ENCODE data around the gene GPR137.

GPR137 gene

DNA sequence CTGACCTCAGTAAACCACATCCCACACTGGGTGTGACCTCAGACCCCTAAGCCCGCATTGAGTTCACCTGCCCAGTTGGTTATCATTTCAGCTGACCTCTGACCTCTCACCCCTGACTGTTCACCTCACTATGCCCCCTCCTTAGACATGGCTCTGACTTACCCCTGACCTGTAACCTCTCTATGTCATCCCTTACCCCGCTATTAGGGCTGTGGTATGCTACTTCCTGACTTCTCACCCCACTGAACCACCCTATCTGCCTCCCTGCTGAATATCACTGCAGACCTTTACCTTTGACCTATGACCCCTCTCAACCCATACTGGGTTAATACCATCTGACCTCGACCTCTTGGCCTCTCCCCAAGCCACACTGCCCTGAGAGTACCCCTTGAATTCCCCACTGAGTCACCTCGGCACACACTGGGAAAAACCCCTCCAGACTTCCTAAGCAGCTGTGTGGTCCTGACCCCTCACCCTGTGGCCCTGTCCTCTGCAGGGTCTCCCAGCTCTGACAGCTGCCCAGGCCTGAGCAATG is 26.0 kb upstream of the GPR137 start:
- DNase-seq (ENCODE audit: low read depth): no peak
- H3K4me3 ChIP-seq (ENCODE audit: low read length): no peak overlapping the region
- TF ChIP-seq, protein P1, sequence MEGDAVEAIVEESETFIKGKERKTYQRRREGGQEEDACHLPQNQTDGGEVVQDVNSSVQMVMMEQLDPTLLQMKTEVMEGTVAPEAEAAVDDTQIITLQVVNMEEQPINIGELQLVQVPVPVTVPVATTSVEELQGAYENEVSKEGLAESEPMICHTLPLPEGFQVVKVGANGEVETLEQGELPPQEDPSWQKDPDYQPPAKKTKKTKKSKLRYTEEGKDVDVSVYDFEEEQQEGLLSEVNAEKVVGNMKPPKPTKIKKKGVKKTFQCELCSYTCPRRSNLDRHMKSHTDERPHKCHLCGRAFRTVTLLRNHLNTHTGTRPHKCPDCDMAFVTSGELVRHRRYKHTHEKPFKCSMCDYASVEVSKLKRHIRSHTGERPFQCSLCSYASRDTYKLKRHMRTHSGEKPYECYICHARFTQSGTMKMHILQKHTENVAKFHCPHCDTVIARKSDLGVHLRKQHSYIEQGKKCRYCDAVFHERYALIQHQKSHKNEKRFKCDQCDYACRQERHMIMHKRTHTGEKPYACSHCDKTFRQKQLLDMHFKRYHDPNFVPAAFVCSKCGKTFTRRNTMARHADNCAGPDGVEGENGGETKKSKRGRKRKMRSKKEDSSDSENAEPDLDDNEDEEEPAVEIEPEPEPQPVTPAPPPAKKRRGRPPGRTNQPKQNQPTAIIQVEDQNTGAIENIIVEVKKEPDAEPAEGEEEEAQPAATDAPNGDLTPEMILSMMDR (IDR thresholded peaks at IDR 0.05; ENCODE audit: insufficient read depth, low read depth, low read length, missing control alignments): no peak

DNA sequence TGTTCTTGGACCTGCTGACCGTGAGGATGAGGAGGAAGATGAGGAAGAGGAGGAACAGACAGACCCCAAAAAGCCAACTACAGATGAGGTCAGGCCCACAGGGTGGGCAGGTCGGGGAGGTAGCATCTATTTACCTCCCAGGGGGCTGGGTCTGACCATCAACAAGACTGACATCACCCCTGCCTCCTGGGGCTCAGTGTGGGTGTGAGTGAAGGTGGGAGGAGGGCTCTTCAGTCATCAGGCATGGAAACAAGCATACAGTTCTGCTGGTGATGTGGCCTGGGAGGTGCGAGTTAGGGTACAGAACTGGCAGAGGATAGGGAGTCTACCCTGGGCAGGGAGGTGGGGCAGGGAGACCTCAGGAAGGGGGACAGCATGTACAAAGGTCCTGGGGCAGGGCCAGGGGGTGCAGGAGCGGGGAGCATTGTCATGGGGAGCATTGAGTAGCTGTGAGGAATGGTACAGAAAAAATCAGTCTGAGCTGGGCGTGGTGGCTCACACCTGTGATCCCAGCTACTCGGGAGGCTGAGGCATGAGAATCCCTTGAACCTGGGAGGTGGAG is 25.4 kb upstream of the GPR137 start:
- TF ChIP-seq, protein P1 (IDR thresholded peaks at IDR 0.05; ENCODE audit: insufficient read depth, low read depth, low read length, missing control alignments): no peak
- DNase-seq (ENCODE audit: low read depth): no peak
- no peak overlapping the region for H3K4me3 ChIP-seq (ENCODE audit: low read length)

DNA sequence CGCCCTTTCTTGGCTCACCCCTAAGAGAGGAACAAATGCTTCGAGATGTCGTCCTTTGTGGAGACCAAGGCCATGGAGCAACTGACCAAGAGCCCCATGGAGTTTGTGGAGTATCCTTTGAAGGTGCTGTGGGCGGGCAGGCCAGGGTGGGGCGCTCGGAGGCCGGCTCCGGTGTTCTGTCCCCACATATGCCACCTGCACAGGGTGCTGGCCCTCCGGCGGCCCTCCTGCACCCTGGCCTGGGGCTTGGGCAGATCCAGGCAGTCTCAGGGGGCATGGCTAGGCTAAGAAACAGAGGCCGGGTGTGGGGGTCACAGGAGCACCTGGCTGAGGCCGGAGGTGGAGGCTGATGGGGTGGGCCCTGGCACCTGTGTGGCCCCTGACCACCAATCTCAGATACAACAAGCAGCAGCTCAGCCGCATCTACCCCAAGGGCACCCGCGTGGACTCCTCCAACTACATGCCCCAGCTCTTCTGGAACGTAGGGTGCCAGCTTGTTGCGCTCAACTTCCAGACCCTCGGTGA is 24.0 kb upstream of the GPR137 start:
- TF ChIP-seq, protein P1 (IDR thresholded peaks at IDR 0.05; ENCODE audit: insufficient read depth, low read depth, low read length, missing control alignments): no peak
- DNase-seq (ENCODE audit: low read depth): no peak
- no peak overlapping the region for H3K4me3 ChIP-seq (ENCODE audit: low read length)

DNA sequence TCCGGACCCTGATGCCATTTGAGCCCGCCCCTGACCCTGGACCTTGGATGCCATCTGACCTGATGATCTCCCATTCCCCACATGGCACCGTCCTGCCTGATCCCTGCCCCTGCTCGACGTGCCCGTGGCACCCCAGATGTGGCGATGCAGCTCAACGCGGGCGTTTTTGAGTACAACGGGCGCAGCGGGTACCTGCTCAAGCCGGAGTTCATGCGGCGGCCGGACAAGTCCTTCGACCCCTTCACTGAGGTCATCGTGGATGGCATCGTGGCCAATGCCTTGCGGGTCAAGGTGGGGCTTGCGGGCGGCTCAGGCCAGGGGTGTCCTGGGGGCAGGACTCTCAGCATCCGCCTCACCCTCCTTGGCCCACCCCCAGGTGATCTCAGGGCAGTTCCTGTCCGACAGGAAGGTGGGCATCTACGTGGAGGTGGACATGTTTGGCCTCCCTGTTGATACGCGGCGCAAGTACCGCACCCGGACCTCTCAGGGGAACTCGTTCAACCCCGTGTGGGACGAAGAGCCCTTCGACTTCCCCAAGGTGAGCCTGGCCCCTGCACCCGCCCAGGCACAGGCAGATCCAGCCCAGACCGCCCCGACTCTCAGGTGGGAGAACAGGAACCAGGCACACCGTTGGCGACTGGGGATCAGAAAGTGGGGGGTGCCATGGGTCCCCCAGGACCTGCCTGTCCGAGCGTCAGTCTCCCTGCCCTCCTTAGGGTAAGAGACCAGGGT is 23.2 kb upstream of the GPR137 start:
- DNase-seq (ENCODE audit: low read depth): no peak
- TF ChIP-seq, protein P1 (IDR thresholded peaks at IDR 0.05; ENCODE audit: insufficient read depth, low read depth, low read length, missing control alignments): no peak
- H3K4me3 ChIP-seq (ENCODE audit: low read length): no peak overlapping the region

DNA sequence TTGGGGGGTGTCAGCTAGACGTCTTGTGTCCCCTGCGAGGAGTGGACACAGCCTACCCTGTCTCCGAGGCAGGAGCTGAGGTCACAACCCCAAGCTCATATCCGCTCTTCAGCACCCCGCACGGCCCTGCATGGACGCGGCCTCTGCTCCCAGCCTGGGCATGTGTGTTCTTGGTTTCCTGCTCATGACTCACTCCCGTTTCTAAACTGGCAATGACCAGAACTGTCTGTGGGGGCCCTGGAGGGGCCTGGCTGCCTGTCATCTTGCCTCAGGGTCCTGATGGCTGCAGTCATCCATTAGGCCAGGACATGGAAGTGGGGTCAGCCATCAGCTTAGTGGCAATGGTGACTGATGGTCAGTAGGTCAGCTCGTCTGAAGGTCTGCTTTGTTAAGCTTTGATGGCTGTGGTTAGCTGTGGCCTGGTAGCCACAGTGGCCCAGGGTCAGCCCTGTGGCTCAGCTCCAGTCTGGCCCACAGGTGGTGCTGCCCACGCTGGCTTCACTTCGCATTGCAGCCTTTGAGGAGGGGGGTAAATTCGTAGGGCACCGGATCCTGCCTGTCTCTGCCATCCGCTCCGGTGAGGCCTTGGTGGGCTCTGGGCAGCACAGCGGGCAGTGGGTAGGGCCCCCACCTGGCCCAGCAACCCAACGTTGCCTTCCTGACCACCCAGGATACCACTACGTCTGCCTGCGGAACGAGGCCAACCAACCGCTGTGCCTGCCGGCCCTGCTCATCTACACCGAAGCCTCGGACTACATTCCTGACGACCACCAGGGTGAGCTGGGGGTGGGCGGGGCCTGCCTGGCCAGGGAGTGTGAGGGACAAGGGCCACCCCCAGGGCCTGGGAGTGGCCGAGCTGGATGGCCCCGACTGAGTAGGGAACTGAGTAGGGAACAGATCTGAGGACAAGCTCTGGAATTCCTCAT is 22.4 kb upstream of the GPR137 start:
- no peak overlapping the region for H3K4me3 ChIP-seq (ENCODE audit: low read length)
- peak; percentile 74 for DNase-seq (ENCODE audit: low read depth)
- TF ChIP-seq, protein P1 (IDR thresholded peaks at IDR 0.05; ENCODE audit: insufficient read depth, low read depth, low read length, missing control alignments): no peak

DNA sequence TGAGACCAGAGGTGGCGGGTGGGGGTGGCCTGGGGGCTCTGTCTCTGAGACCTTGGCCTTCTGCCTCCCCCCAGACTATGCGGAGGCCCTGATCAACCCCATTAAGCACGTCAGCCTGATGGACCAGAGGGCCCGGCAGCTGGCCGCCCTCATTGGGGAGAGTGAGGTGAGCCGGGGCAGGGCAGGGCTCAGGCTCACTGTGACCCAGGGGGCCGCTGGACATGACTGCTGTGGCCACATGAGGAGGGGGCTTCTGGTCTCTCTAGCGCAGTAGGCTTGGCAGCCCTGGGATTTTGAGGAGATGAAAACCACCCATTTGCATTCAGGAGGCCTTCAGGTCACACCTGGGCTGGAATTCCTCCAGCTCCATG is 21.7 kb upstream of the GPR137 start:
- DNase-seq (ENCODE audit: low read depth): no peak
- TF ChIP-seq, protein P1 (IDR thresholded peaks at IDR 0.05; ENCODE audit: insufficient read depth, low read depth, low read length, missing control alignments): no peak
- H3K4me3 ChIP-seq (ENCODE audit: low read length): no peak overlapping the region
